Endothelial cell of umbilical vein (primary cell): ENCODE measurements around the gene LBX2.

Source experiments
- CTCF ChIP-seq, 2 donors: IDR thresholded peaks; 1 replicate in 1 of 2; 2 replicates in 1 of 2; pipeline ENCODE4 v1.5.1; 2011; ENCODE audit warnings: low read length in 2 of 2, mild to moderate bottlenecking in 2 of 2, moderate library complexity in 2 of 2, control low read depth in 1 of 2, inconsistent platforms in 1 of 2, low read depth in 1 of 2; ENCODE audit not compliant: insufficient read depth in 1 of 2; ENCODE audit errors: extremely low read depth in 1 of 2
- EZH2 ChIP-seq: IDR thresholded peaks from 2 replicates; pipeline ENCODE4 v1.6.1; 2012; ENCODE audit warnings: borderline replicate concordance, low read depth, mild to moderate bottlenecking, moderate library complexity, low read length, inconsistent platforms; ENCODE audit not compliant: severe bottlenecking
- JUN ChIP-seq: IDR thresholded peaks from 2 replicates; pipeline ENCODE4 v1.6.1; 2011; ENCODE audit warnings: borderline replicate concordance, low read depth; ENCODE audit not compliant: insufficient read length, insufficient read depth
- POLR2AphosphoS5 ChIP-seq: IDR thresholded peaks from 2 replicates; pipeline ENCODE4 v1.6.1; 2012; ENCODE audit warnings: low read depth, mild to moderate bottlenecking, control low read depth, low read length, moderate library complexity; ENCODE audit not compliant: insufficient read depth

GRCh38 chr2:74535440-74535965 lies 36.1 kb upstream of the LBX2 start:
- TF ChIP-seq POLR2AphosphoS5 (no peak), CTCF (IDR thresholded peaks at IDR 0.05; ENCODE audit: extremely low read depth in 1 of 2, insufficient read depth in 1 of 2, low read depth in 1 of 2, low read length in 2 of 2) (no peak), JUN (no peak), EZH2 (no peak)
